Omental fat pad (tissue), 4 donors: ENCODE data around the gene COX15. TPM values are rescaled to one million over a fixed set of nuclear protein-coding genes. Genes with fewer than 3 reads are reported as not detected.

Experiments used
- ATAC-seq: fragments of 150-250 bp; one replicate; pipeline ENCODE4 v1.9.1; 2016; ENCODE audit warnings: mild to moderate bottlenecking, moderate library complexity; ENCODE audit not compliant: low FRiP score
- DNase-seq: peaks from one replicate; pipeline ENCODE4 v3.0.0-alpha.2; 2019; ENCODE audit warnings: low spot score
- total RNA-seq, 4 donors: library from RNA; depleted of rRNA; stranded (reverse); fragments of >200 nt; gene quantifications; one replicate each; pipeline ENCODE4 v1.1.0, GENCODE V29; 2016
- TF ChIP-seq, protein P1 (sequence below), 3 donors: fragments of 450-650 bp; IDR thresholded peaks; one replicate each; pipeline ENCODE4 v1.5.1; 2016 to 2017; ENCODE audit warnings: antibody characterized with exemption in 3 of 3, mild to moderate bottlenecking in 3 of 3, moderate library complexity in 2 of 3

COX15 gene
- total RNA-seq, 4 donors from 2014 or later = 16.8 to 37.7 (median 32.8) TPM

DNA sequence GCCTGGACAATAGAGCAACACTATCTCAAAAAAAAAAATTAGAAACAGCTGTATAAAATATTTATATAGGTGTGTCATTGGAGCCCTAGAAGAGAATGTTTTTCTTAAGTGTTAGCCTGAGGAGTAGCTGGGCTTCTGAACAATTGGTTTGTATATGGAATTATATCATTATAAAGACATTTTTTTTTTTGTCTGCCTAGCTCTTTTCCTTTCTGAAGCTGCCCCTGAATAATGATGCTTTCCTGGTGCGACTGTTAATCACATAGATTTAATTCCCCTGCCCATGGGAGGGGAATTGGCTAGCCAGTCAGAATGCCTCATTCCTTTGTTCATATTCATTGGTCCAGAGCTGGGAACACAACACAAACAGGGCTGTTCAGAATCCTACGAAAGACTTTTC is 36.6 kb upstream of the COX15 start:
- TF ChIP-seq, protein P1, sequence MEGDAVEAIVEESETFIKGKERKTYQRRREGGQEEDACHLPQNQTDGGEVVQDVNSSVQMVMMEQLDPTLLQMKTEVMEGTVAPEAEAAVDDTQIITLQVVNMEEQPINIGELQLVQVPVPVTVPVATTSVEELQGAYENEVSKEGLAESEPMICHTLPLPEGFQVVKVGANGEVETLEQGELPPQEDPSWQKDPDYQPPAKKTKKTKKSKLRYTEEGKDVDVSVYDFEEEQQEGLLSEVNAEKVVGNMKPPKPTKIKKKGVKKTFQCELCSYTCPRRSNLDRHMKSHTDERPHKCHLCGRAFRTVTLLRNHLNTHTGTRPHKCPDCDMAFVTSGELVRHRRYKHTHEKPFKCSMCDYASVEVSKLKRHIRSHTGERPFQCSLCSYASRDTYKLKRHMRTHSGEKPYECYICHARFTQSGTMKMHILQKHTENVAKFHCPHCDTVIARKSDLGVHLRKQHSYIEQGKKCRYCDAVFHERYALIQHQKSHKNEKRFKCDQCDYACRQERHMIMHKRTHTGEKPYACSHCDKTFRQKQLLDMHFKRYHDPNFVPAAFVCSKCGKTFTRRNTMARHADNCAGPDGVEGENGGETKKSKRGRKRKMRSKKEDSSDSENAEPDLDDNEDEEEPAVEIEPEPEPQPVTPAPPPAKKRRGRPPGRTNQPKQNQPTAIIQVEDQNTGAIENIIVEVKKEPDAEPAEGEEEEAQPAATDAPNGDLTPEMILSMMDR (IDR thresholded peaks at IDR 0.05) = no peak
- DNase-seq = no peak
- no peak for ATAC-seq

DNA sequence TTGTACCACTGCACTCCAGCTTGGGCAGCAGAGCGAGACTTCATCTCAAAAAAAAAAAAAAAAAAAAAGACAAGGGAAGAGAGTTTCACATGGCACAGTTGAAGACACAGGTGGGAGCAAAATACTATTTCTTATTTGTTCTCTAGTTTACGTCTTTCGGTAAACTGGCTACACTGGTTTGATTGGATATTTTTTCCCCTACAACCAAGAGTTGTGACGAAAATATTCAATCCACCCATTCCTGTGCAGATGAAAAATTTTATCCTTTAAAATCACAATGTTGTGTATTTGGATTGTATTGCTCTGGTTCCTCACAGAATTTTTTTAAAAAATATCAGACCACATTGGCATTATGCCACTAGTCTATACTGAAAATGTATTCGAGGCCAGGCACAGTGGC is 36.0 kb upstream of the COX15 start:
- DNase-seq (no peak), ATAC-seq (no peak)
- TF ChIP-seq, protein P1 (IDR thresholded peaks at IDR 0.05) = no peak

DNA sequence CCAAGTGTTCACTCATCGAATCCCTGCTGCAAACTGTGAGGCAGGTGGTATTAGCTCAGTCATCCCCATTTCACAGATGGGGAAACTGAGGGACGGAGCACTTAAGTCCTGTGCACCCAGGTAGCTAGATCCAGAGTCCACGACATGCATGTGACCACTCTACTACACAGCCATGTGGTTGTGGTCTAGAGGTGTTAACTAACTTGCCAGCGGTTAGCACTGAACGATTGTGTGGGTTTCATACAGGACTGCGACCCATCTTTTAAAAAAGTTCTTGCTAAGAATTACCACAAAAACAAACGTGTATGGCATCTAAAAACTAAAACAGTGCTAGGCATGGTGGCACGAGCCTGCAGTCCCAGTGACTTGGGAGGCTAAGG is 34.4 kb upstream of the COX15 start:
- ATAC-seq (no peak), DNase-seq (no peak)
- TF ChIP-seq, protein P1 (IDR thresholded peaks at IDR 0.05) = no peak

DNA sequence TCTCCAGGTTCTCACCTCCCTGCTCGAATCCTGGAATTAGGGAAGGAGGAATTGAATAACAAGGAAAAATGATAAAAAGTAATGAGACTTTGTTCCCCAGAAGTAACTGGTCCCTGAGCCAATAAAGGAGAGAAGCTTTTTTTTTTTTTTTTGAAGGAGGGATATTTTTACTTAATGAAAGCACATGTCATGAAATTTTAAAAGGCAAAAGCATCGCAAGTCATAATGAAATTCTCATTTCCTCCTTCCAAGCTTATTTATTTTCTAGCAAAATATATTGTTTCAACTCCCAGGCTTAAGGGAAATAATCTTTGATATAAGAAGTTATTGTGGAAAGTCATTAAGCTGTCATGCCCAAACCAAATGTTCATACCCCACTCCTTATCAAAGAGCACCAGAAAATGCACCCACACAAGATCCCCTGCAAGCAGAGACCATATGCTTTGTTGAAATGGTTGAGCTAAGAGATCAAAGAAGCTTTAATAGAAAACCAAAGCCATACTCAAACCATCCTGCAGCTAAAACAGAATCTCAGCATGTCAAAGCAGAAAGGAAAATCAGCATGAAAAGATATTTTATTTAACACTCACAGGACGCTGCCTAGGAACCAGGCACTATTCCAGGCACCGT is 33.9 kb upstream of the COX15 start:
- TF ChIP-seq, protein P1 (IDR thresholded peaks at IDR 0.05) = no peak
- ATAC-seq = no peak

DNA sequence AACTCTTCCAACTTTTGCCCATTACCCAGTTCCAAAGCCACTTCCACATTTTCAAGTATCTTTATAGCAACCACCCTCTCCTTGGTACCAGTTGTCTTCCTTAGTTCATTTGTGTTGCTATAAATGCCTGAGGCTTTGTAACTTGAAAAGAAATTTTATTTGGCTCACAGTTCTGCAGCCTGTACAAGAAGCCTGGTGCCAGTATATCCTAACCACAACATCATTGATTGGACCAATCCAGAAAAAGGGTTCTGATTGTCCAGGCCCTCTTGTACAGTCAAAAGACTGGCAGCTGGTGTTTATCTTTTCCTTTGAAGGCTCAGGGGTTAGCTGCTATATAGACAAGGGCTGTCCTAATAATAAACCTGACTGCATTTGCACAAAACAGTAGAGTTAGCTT is 29.4 kb upstream of the COX15 start:
- no peak for DNase-seq
- ATAC-seq = no peak
- TF ChIP-seq, protein P1 (IDR thresholded peaks at IDR 0.05) = no peak

More for the DNA sequence above, 33.9 kb upstream of the COX15 start:
- DNase-seq = no peak

DNA sequence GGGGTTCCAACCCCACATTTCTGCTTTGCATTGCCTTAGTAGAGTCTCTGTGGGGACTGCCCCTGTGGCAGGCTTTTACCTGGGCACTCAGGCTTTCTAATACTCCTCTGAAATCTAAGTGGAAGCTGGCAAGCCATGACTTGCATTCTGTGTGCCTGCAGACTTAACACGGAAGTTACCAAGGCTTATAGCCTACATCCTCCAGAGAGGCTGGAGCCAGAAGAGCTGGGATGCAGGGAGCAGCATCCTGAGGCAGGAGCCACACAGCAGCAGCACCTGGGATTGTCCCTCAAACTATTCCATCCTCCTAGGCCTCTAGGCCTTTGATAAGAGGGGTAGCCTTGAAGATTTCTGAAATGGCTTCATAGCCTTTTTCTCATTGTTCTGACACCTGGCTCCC is 28.4 kb upstream of the COX15 start:
- ATAC-seq (no peak), DNase-seq (no peak)
- TF ChIP-seq, protein P1 (IDR thresholded peaks at IDR 0.05) = no peak

DNA sequence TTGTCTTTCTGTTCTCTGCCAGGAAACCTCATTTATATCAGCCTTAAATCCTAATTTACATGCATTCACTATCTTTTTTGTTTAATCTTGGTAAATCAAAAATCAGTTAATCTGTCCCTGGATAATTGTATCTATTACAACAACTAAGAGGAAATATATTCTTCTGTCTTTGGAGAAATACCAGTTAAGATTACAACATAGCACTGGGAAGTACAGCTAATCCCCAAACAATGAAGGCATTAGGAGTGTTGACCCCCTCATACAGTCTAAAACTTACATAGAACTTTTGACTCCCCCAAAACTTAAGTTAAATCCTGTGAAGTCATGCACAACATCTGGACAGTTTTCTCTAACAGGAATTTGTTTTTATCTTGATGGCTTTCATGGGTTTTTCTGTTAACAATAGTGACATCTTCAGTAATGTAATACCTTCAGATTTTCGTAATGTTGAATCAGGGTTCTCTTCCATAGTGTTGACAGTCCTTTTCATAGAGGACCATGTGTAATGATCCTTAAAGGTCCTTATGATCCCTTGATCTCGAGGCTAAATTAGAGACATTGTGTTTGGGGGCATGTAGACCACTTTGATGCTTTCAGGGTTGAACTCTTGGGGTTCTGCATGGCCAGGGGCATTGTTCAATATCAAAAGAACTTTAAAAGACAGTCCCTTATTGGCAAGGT is 26.4 kb upstream of the COX15 start:
- TF ChIP-seq, protein P1 (IDR thresholded peaks at IDR 0.05) = no peak
- DNase-seq = no peak
- no peak for ATAC-seq
